G401 (cell line): ENCODE measurements around the gene PELI1. TPM values are rescaled to one million over a fixed set of nuclear protein-coding genes. Genes with fewer than 3 reads are reported as not detected.

Experiments used
- DNase-seq: peaks from one replicate; pipeline ENCODE4 v3.0.0-alpha.2; 2015; ENCODE audit warnings: low spot score
- in situ Hi-C: cut with HindIII; loops from 2 replicates; pipeline ENCODE4 v1.10.0; 2016; ENCODE audit warnings: low sequenced_read_pairs, mixed read lengths
- total RNA-seq: library from RNA; depleted of rRNA; stranded (reverse); fragments of >200 nt; shearing (Covaris generic); gene quantifications from 2 replicates; pipeline ENCODE4 v1.2.3, GENCODE V29; 2014; rRNA removed

The PELI1 gene
- 0.80 and 4.2 TPM in 2 replicates for total RNA-seq

GRCh38 chr2:64144057-64145013 lies at the start of gene PELI1:
TSS of gene PELI1 (minus strand) at chr2:64144420. CDS start at chr2:64108310, 36,110 bp downstream.
- in situ Hi-C loops, result no loop called here
- DNase-seq, result peak; percentile 98

- no peak for DNase-seq
Measured at GRCh38 chr2:64193491-64193890, 49.3 kb upstream of the PELI1 start.

GRCh38 chr2:64192664-64193105 lies 48.5 kb upstream of the PELI1 start:
- no peak for DNase-seq
- in situ Hi-C loops, result no loop called here

More at GRCh38 chr2:64193491-64193890, 49.3 kb upstream of the PELI1 start:
- in situ Hi-C loops, result no loop called here

GRCh38 chr2:64192125-64192479 lies 47.9 kb upstream of the PELI1 start:
- no peak for DNase-seq
- in situ Hi-C loops, result no loop called here

- in situ Hi-C loops, result no loop called here
Measured at GRCh38 chr2:64189586-64189985, 45.4 kb upstream of the PELI1 start.

GRCh38 chr2:64189167-64189566 lies 44.9 kb upstream of the PELI1 start:
- no peak for DNase-seq

More at GRCh38 chr2:64189586-64189985, 45.4 kb upstream of the PELI1 start:
- DNase-seq, result no peak

GRCh38 chr2:64186699-64187605 lies 42.7 kb upstream of the PELI1 start:
- in situ Hi-C loops, result no loop called here

More at GRCh38 chr2:64189167-64189566, 44.9 kb upstream of the PELI1 start:
- in situ Hi-C loops, result no loop called here

GRCh38 chr2:64179582-64180321 lies 35.5 kb upstream of the PELI1 start:
- in situ Hi-C loops, result no loop called here

More at GRCh38 chr2:64186699-64187605, 42.7 kb upstream of the PELI1 start:
- DNase-seq, result no peak

GRCh38 chr2:64177315-64177714 lies 33.1 kb upstream of the PELI1 start:
- in situ Hi-C loops, result no loop called here
- no peak for DNase-seq

More at GRCh38 chr2:64179582-64180321, 35.5 kb upstream of the PELI1 start:
- DNase-seq, result no peak

- DNase-seq, result no peak
- in situ Hi-C loops, result no loop called here
Measured at GRCh38 chr2:64175419-64176197, 31.4 kb upstream of the PELI1 start.

GRCh38 chr2:64173156-64174135 lies 29.2 kb upstream of the PELI1 start:
- DNase-seq, result no peak
- in situ Hi-C loops, result no loop called here

- in situ Hi-C loops, result no loop called here
- DNase-seq, result no peak
Measured at GRCh38 chr2:64168756-64169155, 24.5 kb upstream of the PELI1 start.

GRCh38 chr2:64168201-64168600 lies 24.0 kb upstream of the PELI1 start:
- DNase-seq, result peak; percentile 86
- in situ Hi-C loops, result no loop called here

GRCh38 chr2:64166637-64167420 lies 22.6 kb upstream of the PELI1 start:
- in situ Hi-C loops, result no loop called here
- DNase-seq, result no peak

GRCh38 chr2:64166212-64166611 lies 22.0 kb upstream of the PELI1 start:
- in situ Hi-C loops, result no loop called here
- DNase-seq, result no peak

GRCh38 chr2:64165706-64166105 lies 21.5 kb upstream of the PELI1 start:
- in situ Hi-C loops, result no loop called here
- DNase-seq, result no peak
